Calu3 (cell line): ENCODE measurements around the gene TAL1. TPM values are rescaled to one million over a fixed set of nuclear protein-coding genes. Genes with fewer than 3 reads are reported as not detected.

Experiments used
- BruUV-seq: library from RNA; stranded (reverse); fragments of 400-500 nt; replicated peaks from 2 replicates; lab custom pipeline; 2021; lab: Mats Ljungman, UMichigan
- CTCF ChIA-PET: fragments of 300-600 bp; sonication (Branson Sonifier 250); formaldehyde crosslinking; loops from one replicate; lab custom pipeline; 2022; ENCODE audit warnings: antibody characterized with exemption; lab: Charles Lee
- DNase-seq: peaks from one replicate; pipeline ENCODE4 v3.0.0; 2022
- H3K27ac Mint-ChIP-seq: one replicate; pipeline ENCODE4 v1.8.0; 2022; ENCODE audit warnings: mixed read lengths; ENCODE audit not compliant: unreplicated experiment
- H3K27me3 Mint-ChIP-seq: one replicate; pipeline ENCODE4 v1.8.0; 2022; ENCODE audit warnings: mixed read lengths; ENCODE audit not compliant: unreplicated experiment
- H3K36me3 Mint-ChIP-seq: one replicate; pipeline ENCODE4 v1.8.0; 2022; ENCODE audit warnings: mild to moderate bottlenecking, moderate library complexity, mixed read lengths; ENCODE audit not compliant: insufficient read depth, unreplicated experiment
- H3K4me1 Mint-ChIP-seq: one replicate; pipeline ENCODE4 v1.8.0; 2022; ENCODE audit warnings: mild to moderate bottlenecking, low read depth, mixed read lengths; ENCODE audit not compliant: unreplicated experiment
- H3K4me3 Mint-ChIP-seq: one replicate; pipeline ENCODE4 v1.8.0; 2022; ENCODE audit warnings: mild to moderate bottlenecking, low read depth, moderate library complexity, mixed read lengths; ENCODE audit not compliant: unreplicated experiment
- H3K9me3 Mint-ChIP-seq: one replicate; pipeline ENCODE4 v1.8.0; 2022; ENCODE audit warnings: low read depth, mixed read lengths; ENCODE audit not compliant: unreplicated experiment
- CTCF ChIP-seq: fragments of 200-600 bp; IDR thresholded peaks from one replicate; pipeline ENCODE4 v1.8.0; 2022; ENCODE audit warnings: antibody characterized with exemption; ENCODE audit not compliant: unreplicated experiment
- intact Hi-C: fragments of 100-400 bp; cut with micrococcal nuclease; formaldehyde crosslinking; loops from one replicate; pipeline ENCODE4 v1.10.0; 2022; ENCODE audit not compliant: unreplicated experiment
- total RNA-seq: library from RNA; stranded (reverse); gene quantifications from 2 replicates; pipeline ENCODE4 v1.2.3, GENCODE V29; 2022

Gene TAL1
- total RNA-seq, 1 experiment from 2014 or later = not detected

GRCh38 chr1:47187231-47187925 lies 44.6 kb downstream of the TAL1 start:
- CTCF ChIA-PET = no interaction called here
- Mint-ChIP-seq H3K9me3 (no peaks in the 10 kb centered on the region), H3K4me3 (peak overlapping the region; percentile 87), H3K27me3 (no peaks in the 10 kb centered on the region), H3K4me1 (peaks cover 69% of the 10 kb centered on the region), H3K36me3 (peaks cover 90% of the 10 kb centered on the region), H3K27ac (peak overlapping the region; percentile 88)
- intact Hi-C loops = loop anchor here (10.0 kb wide), 1 partner anchor 147 kb away; the partner anchor contains the start of gene CMPK1
- BruUV-seq = no TSS peak
- no peak for TF ChIP-seq CTCF
- DNase-seq = no peak

- CTCF ChIA-PET = no interaction called here
- H3K4me1 Mint-ChIP-seq = peaks cover 69% of the 10 kb centered on the region
- H3K4me3 Mint-ChIP-seq = peak overlapping the region; percentile 87
- no peak for TF ChIP-seq CTCF
- intact Hi-C loops = loop anchor here (10.0 kb wide), 1 partner anchor 148 kb away; the partner anchor contains the start of gene CMPK1
- peaks cover 93% of the 10 kb centered on the region for H3K36me3 Mint-ChIP-seq
- BruUV-seq = no TSS peak
- H3K9me3 Mint-ChIP-seq = no peaks in the 10 kb centered on the region
- H3K27me3 Mint-ChIP-seq = no peaks in the 10 kb centered on the region
- DNase-seq = no peak
- H3K27ac Mint-ChIP-seq = peak overlapping the region; percentile 88
Measured at GRCh38 chr1:47186267-47187185, 45.5 kb downstream of the TAL1 start.

DNA sequence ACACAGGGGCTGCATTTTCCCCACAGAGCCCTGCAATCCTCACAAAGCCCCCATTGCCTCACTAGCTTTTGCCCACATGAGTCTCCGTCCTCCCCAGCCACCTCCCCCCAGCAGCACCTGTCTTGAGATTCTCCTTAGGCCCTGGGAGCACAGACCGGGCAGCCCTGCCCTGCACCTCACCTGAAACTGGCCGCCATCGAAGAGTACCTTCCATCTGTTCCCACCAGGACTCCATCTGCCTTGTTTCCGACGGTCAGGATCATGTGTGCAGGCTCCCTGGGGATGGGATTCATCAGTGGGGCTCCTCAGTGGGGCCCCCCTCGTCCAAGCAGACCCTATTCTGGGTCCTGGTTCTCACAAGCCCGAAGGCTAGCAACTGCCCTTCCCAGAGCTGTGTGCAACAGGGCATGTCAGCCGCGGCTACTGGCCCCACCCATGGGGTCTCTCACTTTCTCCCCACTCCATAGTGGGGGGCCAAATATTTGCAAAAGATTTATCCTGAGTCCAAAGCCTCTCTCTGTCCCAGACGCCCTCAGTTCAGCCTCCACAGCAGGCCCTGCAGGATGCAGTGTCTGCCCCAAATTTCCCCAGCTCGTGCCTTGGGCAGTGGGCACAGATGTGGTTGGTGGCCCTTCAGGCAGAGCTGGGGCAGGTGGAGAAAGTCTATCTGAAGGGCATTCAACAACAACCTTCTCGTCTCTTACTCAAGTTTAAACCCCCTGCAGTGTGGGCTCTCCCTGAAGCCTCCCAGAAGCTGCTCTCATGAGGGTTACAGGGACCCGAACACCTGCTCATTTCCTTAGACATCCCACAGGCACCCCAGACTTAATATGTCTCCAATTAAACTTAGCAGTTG lies 47.0 kb downstream of the TAL1 start:
- CTCF ChIA-PET = interaction anchor here (0.5 to 1.2 kb wide), 4 partner anchors 10 to 831 kb away, joined by 3 to 7 read pairs (median 4); no protein-coding TSS in a partner anchor
- no peak for DNase-seq
- H3K9me3 Mint-ChIP-seq = no peaks in the 10 kb centered on the region
- BruUV-seq = no TSS peak
- H3K27ac Mint-ChIP-seq = peak overlapping the region; percentile 88
- no peaks in the 10 kb centered on the region for H3K27me3 Mint-ChIP-seq
- H3K4me3 Mint-ChIP-seq = peak overlapping the region; percentile 13
- intact Hi-C loops = loop anchor here (10.0 kb wide), 1 partner anchor 150 kb away; the partner anchor contains the start of gene CMPK1
- peaks cover 97% of the 10 kb centered on the region for H3K36me3 Mint-ChIP-seq
- no peak for TF ChIP-seq CTCF
- H3K4me1 Mint-ChIP-seq = peaks cover 71% of the 10 kb centered on the region
